ENCODE results near the gene FOXO1.

Gene FOXO1

GRCh38 chr13:40540328-40541044 is 126.0 kb downstream of the FOXO1 start:
- no peak for DNase-seq (ENCODE audit: low read depth)

GRCh38 chr13:40539576-40540327 is 126.7 kb downstream of the FOXO1 start:
- no peak for DNase-seq (ENCODE audit: low read depth)

- no peak for DNase-seq (ENCODE audit: low read depth)
Observed at GRCh38 chr13:40537146-40537895, 129.1 kb downstream of the FOXO1 start.

- DNase-seq (ENCODE audit: low read depth), result no peak
Observed at GRCh38 chr13:40536443-40537113, 129.9 kb downstream of the FOXO1 start.

- no peak for DNase-seq (ENCODE audit: low read depth)
Observed at GRCh38 chr13:40535345-40535836, 131.1 kb downstream of the FOXO1 start.

- no peak for DNase-seq (ENCODE audit: low read depth)
Observed at GRCh38 chr13:40534456-40534855, 132.0 kb downstream of the FOXO1 start.

- DNase-seq (ENCODE audit: low read depth), result no peak
Observed at GRCh38 chr13:40533072-40533471, 133.4 kb downstream of the FOXO1 start.

- no peak for DNase-seq (ENCODE audit: low read depth)
Observed at GRCh38 chr13:40530961-40531360, 135.5 kb downstream of the FOXO1 start.

- no peak for DNase-seq (ENCODE audit: low read depth)
Observed at GRCh38 chr13:40528881-40529280, 137.6 kb downstream of the FOXO1 start.

- DNase-seq (ENCODE audit: low read depth), result no peak
Observed at GRCh38 chr13:40527914-40528313, 138.5 kb downstream of the FOXO1 start.

- no peak for DNase-seq (ENCODE audit: low read depth)
Observed at GRCh38 chr13:40522282-40522681, 144.2 kb downstream of the FOXO1 start.

- DNase-seq (ENCODE audit: low read depth), result no peak
Observed at GRCh38 chr13:40520916-40521315, 145.5 kb downstream of the FOXO1 start.

GRCh38 chr13:40519637-40520036 is 146.8 kb downstream of the FOXO1 start:
- DNase-seq (ENCODE audit: low read depth), result no peak

GRCh38 chr13:40518481-40518882 is 148.0 kb downstream of the FOXO1 start:
- peak; percentile 33 for DNase-seq (ENCODE audit: low read depth)

- DNase-seq (ENCODE audit: low read depth), result no peak
Observed at GRCh38 chr13:40517486-40518480, 148.7 kb downstream of the FOXO1 start.

- no peak for DNase-seq (ENCODE audit: low read depth)
Observed at GRCh38 chr13:40515702-40516101, 150.7 kb downstream of the FOXO1 start.

- no peak for DNase-seq (ENCODE audit: low read depth)
Observed at GRCh38 chr13:40514802-40515201, 151.6 kb downstream of the FOXO1 start.

GRCh38 chr13:40509876-40510275 is 156.6 kb downstream of the FOXO1 start:
- no peak for DNase-seq (ENCODE audit: low read depth)

GRCh38 chr13:40508767-40509342 is 157.6 kb downstream of the FOXO1 start:
- DNase-seq (ENCODE audit: low read depth), result no peak

GRCh38 chr13:40508127-40508526 is 158.3 kb downstream of the FOXO1 start:
- DNase-seq (ENCODE audit: low read depth), result no peak
